GM18502 (cell line): ENCODE measurements around the gene ETFA.
"Not testable (repeated sequence)": the region's sequence is repeated elsewhere in the genome, so short reads cannot be mapped to it uniquely, and the experiment has no call there.

Source experiments
- ATAC-seq: cut with Tn5 transposase; IDR thresholded peaks from one replicate; pipeline ENCODE4 v1.9.1; 2021; ENCODE audit warnings: mild to moderate bottlenecking; ENCODE audit not compliant: unreplicated experiment, poor library complexity

ETFA gene

GRCh38 chr15:76327191-76328105, 16.2 kb upstream of the ETFA start:
- no peak for ATAC-seq

GRCh38 chr15:76325704-76326103, 14.4 kb upstream of the ETFA start:
- no peak for ATAC-seq

GRCh38 chr15:76324066-76324465, 12.8 kb upstream of the ETFA start:
- ATAC-seq: no peak

- no peak for ATAC-seq
Observed at GRCh38 chr15:76321602-76322001, 10.3 kb upstream of the ETFA start.

- ATAC-seq: no peak
Observed at GRCh38 chr15:76321171-76321570, 9.9 kb upstream of the ETFA start.

GRCh38 chr15:76320012-76320411, 8.7 kb upstream of the ETFA start:
- no peak for ATAC-seq

GRCh38 chr15:76313731-76314130, 2.5 kb upstream of the ETFA start:
- no peak for ATAC-seq

- not testable (repeated sequence) for ATAC-seq
Observed at GRCh38 chr15:76313175-76313567, 1.9 kb upstream of the ETFA start.

GRCh38 chr15:76312540-76313174, 1.4 kb upstream of the ETFA start:
- no peak for ATAC-seq

GRCh38 chr15:76310475-76311099, 682 bp downstream of the ETFA start:
- no peak for ATAC-seq

- ATAC-seq: no peak
Observed at GRCh38 chr15:76309601-76310330, 1.5 kb downstream of the ETFA start.

GRCh38 chr15:76303909-76304308, 7.4 kb downstream of the ETFA start:
- no peak for ATAC-seq

GRCh38 chr15:76299786-76300185, 11.5 kb downstream of the ETFA start:
- no peak for ATAC-seq

GRCh38 chr15:76298986-76299385, 12.3 kb downstream of the ETFA start:
- ATAC-seq: no peak

GRCh38 chr15:76297951-76298350, 13.3 kb downstream of the ETFA start:
- ATAC-seq: not testable (repeated sequence)

GRCh38 chr15:76296849-76297248, 14.4 kb downstream of the ETFA start:
- no peak for ATAC-seq

- ATAC-seq: not testable (repeated sequence)
Observed at GRCh38 chr15:76294463-76294862, 16.8 kb downstream of the ETFA start.

- ATAC-seq: no peak
Observed at GRCh38 chr15:76293361-76293760, 17.9 kb downstream of the ETFA start.

GRCh38 chr15:76289582-76289981, 21.7 kb downstream of the ETFA start:
- ATAC-seq: no peak

GRCh38 chr15:76286271-76286879, 24.9 kb downstream of the ETFA start:
- ATAC-seq: no peak
